ENCODE data around the gene SLITRK2. TPM values are rescaled to one million over a fixed set of nuclear protein-coding genes. Genes with fewer than 3 reads are reported as not detected.

The SLITRK2 gene
- 1.8 TPM in 2 replicates for total RNA-seq

GRCh38 chrX:145817331-145818185 is at the start of gene SLITRK2:
Gene SLITRK2 (plus strand): TSS chrX:145817829. CDS start chrX:145822426, 4,597 bp downstream.

Small RNAs within 50 kb of the gene (small RNA-seq; reads per million reads assigned to genes)
- gene AL109653.1 = not detected

Data from subcutaneous preadipocyte (primary cell).